HG03175 (cell line): ENCODE results near the gene ATPAF2.

Experiments used
- ATAC-seq: cut with Tn5 transposase; IDR thresholded peaks from one replicate; pipeline ENCODE4 v1.9.1; 2021; ENCODE audit warnings: mild to moderate bottlenecking, moderate library complexity; ENCODE audit not compliant: unreplicated experiment

ATPAF2 gene

DNA sequence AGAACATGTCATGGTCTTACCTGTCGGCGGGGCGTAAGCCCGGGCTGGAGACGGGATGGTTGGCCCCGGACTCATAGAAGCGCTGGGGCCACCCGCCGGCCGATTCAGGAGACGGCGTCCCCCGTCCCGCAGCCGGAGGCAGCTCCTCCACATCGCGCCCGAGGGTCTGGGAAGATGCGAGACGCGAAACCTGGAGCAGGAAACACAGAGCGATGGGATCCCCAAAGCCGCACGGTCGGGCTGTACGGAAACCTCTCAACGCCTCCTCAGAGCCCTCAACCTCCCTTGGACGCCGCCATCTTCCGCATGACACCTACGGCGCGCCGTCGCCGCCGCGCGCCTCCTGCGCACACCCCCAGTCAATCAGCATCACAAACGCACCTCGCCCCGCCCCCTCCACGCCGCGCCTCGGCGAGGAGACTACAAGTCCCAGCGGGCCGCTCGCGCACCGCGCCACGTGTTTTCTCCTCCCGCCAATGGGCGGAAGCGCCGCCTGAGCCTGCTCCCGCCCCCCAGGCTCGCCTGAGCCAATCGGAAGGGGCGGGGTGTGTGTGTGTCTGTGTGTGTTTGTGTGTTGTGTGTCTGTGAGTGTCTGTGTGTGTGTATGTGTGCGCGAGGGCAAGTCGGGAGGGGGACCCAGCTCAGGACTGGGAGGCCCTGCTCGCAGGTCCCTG, at the start of gene ATPAF2, which contains the start of gene GID4:
Gene ATPAF2 (minus strand): TSS at position 308 of the 674 bp plus-strand sequence. CDS start 155 bp downstream, at position 153.
Gene GID4 (plus strand): TSS at position 548 of the 674 bp plus-strand sequence. CDS start 57 bp downstream, at position 605.
- ATAC-seq, result peak; percentile 92

DNA sequence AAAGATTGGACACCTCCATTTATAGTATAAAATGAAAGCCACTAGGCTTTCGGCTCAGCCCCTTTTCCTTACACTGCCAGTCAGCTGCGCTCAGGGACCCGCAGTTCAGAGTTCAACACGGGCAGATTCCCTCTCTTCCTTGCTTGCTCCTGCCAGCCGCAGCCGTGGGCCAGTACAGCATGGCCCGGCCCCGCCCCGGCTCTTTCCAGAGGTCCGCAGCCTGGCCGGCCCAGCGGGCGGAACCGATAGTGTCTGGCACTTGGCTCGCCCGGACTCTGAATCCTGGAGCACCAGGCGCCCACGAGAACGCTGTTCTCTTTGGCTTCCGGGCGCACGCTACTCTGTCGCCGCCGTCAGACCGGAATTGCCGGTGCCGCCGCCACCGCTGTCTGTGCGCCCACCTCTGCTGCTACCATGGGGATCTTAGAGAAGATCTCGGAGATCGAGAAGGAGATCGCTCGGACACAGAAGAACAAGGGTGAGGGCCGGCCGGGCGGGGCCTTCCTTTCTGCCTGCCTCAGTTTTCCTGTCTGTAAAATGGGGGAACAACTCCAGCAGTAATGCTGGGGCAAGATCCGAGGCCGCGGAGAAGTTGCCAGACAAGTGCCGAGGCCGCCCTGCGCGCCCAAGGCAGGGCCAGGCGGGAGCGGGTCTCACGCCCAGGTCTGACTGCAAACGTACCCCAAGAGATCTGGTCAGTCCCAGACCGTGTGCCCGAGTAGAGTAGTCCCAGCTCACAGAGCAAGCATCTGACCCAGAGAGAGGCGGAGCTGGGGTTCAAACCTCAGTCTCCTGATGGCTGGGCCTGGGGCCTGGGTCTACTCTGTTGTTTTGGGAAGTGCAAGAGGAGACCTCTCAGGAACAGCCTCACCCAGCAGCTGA, 48.9 kb upstream of the ATPAF2 start, which contains the start of gene DRG2:
Gene DRG2 (plus strand): TSS at position 339 of the 882 bp plus-strand sequence. CDS start 76 bp downstream, at position 415.
- peak; percentile 83 for ATAC-seq

DNA sequence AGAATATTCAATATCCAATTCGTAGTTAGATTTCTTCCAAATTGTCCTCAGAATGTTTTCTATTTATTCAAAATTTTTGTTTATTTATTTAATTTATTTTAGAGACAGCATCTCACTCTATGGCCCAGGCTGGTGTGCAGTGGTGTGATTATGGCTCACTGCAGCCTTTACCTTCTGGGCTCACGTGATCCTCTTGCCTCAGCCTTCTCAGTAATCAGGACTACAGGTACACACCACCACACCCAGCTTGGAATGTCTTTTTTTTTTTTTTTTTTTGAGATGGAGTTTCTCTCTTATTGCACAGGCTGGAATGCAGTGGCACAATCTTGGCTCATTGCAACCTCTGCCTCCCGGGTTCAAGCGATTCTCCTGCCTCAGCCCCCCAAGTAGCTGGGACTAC, 45.3 kb upstream of the ATPAF2 start:
- ATAC-seq, result no peak

DNA sequence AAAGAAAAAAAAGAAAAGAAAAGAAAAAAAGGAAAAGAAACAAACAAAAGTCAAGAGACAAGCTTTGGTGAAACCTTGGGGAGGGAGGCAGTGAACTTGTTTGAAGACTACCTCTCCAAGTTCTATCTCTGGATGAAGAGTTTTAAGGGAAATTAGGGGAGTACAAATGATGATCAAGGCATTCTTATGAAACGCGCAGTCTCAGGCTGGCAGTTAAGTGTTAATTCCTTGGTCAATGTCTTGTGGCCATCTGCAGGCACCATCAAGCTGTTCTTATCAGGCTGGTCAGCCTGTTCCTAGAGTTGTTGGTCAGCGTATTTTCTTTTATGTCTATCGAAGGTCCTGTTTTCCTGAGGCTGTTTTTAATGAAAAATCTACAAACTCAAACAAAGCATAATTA, 40.6 kb upstream of the ATPAF2 start:
- no peak for ATAC-seq

DNA sequence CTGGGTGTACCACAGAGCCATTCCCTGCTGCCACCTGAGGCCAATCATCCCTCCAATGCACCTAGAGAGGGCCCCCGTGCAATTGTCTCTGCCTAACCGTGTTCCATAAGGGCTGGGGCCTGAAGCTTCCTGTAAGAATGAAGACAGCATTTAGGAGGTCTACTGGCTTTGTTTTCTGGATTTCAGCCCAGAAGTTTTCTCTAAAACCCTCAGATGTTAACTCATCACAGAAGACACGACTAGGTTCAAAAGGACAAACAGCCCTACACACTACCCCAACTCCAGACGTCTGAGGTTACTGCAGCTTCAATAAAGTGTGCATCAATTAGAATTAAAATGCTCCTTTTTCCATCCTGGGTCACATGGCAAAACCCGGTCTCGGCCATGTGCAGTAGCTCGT, 38.0 kb upstream of the ATPAF2 start:
- ATAC-seq, result no peak

DNA sequence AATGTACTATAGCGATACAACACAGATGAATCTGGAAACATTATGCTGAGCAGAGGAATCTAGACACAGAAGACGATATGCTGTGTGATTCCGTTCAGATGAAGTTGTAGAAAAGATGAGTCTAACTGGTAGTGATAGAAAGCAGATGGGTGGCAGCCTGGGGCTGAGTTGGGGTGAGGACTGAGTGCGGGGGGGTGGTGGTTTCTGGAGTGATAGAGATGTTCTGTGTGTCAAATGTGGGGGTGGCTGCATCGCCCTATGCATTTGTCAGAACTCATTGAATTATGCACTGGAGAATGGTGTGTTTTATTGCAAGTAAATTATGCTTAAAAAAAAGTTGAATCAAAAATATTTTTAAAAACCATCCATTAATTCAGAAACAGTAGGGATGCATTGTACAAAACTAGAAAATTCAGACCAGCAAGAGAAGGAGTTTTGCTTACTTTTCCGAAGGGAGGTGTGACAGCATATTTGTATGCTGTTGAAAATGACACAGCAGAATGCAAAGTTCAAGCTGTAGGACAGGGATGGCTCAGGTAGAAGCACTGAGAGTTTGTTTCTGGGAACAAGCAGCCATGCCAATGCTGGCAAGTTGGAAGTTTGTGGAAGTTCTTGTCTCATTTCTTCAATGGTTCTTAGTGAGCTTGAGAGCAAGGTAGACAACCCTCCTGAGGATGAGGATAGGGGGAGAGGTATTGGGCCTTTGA, 35.8 kb upstream of the ATPAF2 start:
- ATAC-seq, result no peak

DNA sequence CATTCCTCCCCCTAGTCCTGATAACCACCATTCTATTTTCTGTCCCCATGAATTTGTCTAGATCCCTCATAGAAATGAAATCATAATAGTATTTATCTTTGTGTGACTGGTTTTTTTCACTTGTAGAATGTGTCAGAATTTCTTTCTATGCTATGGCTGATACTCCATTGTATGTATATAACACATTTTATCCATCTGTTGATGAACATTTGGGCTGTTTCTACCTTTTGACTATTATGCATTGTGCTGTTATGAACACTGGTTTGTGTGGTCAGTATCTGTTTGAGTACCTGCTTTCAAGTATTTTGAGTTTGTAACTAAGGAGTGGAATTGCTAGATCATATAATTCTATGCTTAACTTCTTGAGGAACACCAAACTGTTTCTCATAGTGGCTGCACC, 32.8 kb upstream of the ATPAF2 start:
- no peak for ATAC-seq

DNA sequence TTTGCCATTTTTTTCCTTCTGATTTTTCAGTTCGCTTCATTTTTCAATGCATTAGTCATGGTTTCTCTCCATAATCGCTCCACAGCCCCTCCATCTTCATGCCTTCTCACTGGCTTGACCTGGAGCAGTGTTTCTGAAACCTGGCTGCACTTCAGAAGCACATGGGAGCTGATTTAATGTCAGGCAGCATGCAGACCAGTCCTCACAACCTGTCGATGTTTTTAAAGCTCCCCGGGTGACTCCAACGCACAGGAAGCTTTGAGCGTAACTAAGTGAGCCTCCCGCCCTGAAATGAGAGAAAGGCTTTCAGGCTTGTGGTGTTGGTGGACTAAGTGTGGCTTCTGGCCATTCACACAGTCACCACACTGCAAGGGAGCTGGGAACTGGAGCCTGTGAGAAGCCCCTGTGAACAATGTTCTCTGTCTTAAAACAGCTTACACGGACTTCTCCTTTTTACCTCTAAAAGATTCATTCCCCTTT, 31.9 kb upstream of the ATPAF2 start:
- no peak for ATAC-seq

DNA sequence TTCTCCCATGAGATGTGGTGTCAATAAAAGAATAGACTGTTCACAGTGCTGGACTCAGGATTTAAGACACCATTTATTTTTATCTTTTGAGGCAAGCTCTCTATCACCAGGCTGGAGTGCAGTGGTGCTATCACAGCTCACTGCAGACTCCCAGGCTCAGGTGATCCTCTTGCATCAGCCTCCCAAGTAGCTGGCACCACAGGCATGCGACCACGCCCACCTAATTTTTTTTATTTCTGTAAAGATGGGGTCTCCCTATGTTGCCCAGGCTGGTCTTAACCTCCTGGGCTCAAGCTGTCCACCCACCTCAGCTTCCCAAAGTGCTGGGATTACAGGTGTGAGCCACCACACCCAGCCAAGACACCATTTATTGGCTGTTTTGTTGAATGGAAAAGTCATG, 30.1 kb upstream of the ATPAF2 start:
- no peak for ATAC-seq

DNA sequence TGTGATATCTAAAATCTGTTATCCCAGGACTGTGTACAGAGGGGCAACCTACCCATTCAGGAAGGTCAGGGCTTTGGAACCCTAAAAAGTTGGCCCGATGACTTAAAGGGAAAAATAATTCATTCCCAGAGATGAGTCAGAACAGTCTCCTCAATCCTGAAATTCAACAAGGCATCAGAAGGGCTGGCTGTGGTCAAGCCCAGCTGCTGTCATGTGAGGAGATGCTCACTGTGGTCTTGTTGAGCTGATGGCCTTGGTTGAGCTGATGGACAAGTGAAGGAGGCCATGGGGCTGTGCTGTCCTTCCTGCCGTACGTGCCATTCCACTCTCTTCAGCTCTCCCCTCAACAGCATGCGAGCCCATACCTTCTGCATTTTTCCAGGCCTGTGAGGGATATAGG, 27.9 kb upstream of the ATPAF2 start:
- ATAC-seq, result no peak

DNA sequence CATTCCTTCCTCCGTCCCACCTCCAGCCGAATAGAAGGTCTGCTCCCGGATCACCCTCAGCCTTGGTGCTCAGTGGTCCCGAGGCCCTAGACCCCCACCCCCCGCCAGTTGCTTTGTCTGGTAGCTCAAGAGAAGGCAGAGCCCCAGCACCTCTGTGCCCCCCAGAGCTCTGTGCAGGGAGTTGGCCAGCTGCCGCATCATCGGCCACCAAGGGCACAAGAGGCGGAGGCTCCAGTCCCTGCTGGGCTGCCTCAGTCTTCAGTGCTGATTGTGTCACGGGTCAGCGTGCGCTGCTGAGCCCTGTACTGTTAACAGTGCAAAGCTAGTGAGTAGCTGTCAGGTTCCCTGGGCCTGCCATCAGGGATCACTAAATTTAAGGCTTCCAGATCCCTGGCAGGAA, 26.6 kb upstream of the ATPAF2 start:
- no peak for ATAC-seq

DNA sequence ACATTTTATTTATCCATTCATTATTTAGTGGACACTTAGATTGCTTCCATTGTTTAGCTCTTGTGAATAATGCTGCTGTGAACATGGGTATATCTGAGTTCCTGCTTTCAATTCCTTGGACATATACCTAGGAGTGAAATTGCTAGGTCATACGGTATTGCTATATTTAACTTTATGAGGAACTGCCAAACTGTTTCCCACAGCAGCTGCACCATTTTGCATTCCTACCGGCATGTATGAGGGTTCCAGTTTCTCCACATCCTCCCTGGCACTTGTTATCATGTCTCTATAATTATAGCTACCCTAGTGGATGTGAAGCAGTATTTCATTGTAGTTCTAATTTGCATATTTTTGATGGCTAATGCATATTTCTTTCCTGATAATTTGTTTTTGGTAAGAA, 25.1 kb upstream of the ATPAF2 start:
- no peak for ATAC-seq

DNA sequence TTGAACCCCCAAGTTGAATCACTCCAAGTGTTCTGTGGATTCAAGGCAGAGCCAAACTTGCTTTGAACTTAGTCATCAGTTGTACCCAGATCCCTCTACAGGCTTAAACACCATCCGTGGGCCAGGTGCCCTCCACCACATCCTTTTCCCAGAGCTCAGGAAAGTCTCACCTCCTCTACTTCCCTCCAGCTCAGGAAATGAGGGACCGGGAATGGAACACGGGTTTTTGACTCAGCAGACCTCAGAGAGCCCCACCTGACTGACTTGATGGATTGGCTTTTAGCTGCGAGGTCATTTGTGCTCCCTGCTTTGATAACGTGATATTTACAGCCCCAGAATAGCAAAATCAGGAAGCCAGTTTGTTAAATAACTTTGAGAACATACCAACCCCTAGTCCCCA, 20.3 kb upstream of the ATPAF2 start:
- ATAC-seq, result no peak

DNA sequence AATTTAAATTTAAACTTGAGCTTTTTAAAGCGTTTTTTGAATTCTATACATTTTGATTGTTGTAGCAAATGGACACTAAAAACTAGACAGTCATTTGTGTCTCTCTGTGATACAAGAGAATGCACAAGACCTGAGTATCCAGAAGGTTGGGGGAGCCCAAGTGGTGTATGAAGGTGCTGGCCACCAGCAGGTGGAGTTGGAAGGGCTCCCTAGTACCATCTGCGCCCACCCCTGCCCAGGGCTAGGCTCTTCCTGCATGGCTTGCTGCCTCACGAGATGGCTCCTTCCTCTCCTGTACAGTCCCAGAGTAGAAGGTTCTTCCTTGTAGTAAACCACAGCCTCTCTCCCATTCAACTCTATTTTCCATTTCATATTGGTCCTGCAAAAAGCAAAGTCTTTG, 17.2 kb upstream of the ATPAF2 start:
- no peak for ATAC-seq

DNA sequence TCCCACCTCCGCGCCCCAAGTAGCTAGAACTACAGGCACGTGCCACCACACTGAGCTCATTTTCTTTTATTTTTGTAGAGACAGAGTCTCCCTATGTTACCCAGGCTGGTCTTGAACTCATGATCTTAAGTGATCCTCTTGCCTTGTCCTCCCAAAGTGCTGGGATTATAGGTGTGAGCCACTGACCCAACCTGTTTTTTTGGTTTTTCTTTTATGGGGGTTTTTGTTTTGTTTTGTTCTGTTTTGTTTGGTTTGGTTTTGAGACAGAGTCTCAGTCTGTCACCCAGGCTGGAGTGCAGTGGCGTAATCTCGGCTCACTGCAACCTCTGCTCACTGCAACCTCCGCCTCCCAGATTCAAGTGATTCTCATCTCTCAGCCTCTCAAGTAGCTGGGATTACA, 16.6 kb upstream of the ATPAF2 start:
- no peak for ATAC-seq

DNA sequence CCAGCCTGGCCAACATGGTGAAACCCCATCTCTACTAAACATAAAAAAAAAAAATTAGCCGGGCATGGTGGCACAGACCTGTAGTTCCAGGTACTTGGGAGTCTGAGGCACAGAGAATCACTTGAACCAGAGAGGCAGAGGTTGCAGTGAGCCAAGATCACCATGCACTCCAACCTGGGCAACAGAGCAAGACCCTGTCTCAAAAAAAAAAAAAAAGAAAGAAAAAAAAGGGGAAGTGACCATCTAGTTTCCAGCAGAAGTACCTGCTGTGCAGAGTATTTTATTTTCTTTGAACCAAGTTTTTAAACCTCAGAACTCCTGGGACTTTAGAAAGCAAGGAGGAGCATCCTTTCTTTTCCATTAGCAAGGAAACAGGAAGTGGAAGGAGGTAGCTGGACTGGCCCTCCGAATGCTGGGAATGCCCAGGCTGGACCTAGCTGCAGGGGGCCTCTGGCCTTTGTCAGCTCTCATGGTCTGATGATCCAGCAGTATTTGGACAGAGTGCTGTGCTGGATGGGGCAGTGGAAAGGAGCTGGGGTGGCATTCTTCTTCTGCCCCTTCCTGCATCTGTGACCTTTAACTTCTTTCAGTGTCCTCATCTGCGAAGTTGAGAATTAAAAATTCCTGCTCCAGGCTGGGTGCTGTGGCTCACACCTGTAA, 6.9 kb upstream of the ATPAF2 start:
- ATAC-seq, result no peak

DNA sequence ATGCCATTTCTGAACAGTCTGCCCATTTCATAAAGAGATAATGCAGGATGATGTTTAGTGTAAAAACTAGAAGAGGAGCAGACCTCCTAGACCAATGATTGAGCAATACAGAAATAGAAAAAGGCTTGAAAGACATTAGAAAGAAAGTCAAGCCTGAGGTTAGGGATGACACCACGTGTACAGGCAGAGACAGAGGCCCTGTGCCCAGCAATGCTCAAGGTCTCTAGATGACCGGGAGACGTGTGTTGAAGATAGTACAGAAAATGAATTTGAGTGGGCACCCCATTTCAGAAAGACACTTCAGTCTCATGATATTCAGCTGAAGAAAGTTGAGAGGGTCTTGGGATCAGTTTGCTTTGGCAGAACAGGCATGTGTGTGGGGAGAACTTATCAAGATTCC, 5.6 kb upstream of the ATPAF2 start:
- no peak for ATAC-seq

DNA sequence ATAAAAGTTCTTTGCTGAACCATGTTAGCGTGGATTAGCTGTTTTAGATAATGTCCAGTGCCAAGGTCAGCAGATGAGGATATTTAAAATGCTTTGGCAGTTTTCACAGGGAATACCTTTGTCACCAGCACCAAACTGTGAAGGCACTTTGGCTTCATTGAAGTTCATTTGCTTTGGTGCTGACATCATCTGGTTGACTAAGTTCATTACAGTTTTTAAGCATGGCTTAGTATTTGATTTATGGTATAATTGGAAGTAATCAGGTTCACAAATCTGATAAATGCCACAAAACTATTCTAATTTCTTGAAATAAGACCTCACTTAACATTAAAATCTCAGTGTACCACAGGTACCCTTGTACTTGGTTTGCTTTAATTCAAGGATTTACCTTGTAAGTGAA, 4.5 kb upstream of the ATPAF2 start:
- no peak for ATAC-seq

DNA sequence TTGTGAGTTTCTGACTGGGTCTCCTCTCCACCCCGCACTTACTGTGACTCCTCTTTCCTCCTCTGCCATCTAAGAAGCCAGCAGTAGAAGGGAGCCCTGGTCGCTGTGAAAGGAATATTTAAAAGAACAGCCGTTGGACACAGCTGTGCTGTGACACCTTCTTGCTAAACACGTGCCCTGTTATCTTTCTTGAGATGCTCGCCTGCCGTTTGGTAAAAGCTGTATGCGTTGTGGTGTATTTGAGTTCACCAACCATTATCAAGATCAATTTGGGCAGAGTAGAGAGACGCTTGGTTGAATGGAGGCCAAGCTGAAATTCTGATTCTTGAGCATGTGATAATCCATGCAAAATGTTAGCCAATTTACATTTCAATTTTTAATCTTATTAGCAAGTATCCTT, 4.0 kb upstream of the ATPAF2 start:
- ATAC-seq, result no peak

DNA sequence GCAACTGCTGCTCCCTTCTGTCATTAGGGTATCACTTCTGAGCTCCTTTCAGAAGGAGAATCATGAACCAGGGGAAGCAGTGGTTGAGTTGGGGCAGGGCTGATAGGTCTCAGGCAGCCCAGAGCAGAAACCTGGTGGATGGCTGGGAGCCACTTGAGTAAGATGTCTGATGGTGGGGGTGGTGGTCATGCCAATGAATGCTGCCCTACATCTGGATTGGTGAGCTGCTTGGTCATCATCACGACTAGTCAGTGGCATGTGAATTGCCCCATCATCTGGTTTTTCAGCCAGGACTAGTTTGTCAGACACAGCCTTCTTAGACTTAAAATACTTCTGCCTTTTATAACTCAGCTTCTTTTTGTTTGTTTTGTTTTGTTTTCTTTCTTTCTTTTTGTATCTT, 2.8 kb upstream of the ATPAF2 start:
- ATAC-seq, result no peak
